HG03457 (cell line): ENCODE measurements around the gene KIF11.

Source experiments
- ATAC-seq: cut with Tn5 transposase; IDR thresholded peaks from one replicate; pipeline ENCODE4 v1.9.1; 2021; ENCODE audit warnings: moderate number of reproducible peaks; ENCODE audit not compliant: unreplicated experiment

KIF11 gene

DNA sequence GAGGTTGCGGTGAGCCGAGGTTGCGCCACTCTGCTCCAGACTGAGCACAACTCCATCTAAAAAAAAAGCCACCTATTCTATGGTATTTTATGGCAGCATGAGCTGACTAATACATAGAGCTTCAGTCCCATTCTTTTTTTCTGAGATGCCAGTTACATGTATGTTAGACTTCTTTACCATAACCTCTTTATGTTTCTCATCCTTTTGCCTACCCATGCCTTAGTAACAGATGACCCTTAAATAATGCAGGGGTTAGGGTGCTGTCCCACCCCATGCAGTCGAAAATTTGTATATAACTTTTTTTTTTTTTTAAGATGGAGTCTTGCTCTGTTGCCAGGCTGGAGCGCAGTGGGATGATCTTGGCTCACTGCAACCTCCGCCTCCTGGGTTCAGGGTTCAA lies 74.1 kb downstream of the KIF11 start:
- no peak for ATAC-seq

DNA sequence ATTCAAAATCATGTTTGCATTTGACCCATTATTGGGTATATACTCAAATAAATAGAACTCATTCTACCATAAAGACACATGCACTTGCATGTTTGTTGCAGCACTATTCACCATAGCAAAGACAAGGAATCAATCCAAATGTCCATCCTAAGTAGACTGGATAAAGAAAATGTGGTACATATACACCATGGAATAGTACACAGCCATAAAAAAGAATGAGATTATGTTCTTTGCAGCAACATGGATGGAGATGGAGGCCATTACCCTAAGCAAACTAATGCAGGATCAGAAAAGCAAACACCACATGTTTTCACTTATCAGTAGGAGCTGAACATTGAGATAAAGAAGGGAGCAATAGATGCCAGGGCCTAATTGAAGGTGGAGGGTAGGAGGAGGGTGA lies 84.8 kb downstream of the KIF11 start:
- no peak for ATAC-seq

DNA sequence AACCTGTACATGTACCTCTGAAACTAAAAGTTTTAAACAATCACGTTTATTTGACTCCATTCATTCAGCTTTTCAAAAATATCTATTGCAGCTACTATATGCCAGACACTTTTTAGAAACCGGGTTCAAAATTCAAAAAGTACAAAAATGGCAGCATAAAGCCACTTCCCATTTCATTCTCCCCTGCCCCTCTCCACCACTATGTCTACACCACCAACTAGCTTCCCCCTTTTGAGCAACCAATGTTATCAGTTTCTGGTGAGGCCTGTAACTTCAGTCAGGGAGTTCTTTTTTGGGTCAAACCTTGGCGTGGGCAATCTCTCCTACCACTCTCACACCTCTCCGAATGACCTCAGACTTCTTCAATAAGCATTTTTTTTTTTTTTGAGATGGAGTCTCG lies 85.3 kb downstream of the KIF11 start:
- no peak for ATAC-seq

DNA sequence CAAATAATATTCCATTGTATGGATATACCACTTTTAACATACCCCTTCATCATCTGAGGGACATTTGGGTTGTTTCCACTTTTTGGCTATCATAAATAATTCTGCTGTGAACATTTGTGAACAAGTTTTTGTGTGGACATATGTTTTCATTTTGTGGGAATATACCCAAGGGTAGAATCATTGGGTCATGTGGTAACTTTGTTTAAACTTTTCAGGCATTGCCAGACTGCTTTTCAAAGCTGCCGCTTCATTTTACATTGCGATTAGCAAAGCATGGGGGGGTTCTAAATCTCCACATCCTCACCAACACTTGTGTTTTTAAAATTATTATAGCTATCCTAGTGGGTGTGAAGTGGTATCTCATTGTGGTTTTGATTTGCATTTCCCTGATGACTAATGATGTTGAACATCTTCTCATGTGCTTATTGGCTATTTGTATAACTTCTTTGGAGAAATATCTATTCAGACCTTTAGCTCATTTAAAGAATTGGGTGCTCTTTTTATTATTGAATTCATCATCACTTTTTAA lies 88.4 kb downstream of the KIF11 start:
- no peak for ATAC-seq

DNA sequence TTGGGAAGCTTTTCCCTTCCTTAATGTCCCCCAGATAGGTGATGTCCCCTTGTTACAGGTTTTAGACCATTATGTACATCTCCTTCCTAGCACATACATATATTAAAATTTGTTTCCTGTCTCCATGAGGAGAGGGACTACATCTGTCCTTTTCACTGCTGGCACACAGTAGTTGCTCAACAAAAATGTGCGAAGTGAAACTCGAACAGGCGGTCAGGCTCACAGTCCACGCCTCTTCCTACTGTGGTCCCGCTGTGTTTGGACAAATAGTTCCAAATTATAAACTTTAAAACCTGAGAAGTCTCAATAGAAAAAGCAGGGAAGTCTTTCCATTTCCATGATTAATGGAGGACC lies 95.6 kb downstream of the KIF11 start:
- ATAC-seq = no peak

DNA sequence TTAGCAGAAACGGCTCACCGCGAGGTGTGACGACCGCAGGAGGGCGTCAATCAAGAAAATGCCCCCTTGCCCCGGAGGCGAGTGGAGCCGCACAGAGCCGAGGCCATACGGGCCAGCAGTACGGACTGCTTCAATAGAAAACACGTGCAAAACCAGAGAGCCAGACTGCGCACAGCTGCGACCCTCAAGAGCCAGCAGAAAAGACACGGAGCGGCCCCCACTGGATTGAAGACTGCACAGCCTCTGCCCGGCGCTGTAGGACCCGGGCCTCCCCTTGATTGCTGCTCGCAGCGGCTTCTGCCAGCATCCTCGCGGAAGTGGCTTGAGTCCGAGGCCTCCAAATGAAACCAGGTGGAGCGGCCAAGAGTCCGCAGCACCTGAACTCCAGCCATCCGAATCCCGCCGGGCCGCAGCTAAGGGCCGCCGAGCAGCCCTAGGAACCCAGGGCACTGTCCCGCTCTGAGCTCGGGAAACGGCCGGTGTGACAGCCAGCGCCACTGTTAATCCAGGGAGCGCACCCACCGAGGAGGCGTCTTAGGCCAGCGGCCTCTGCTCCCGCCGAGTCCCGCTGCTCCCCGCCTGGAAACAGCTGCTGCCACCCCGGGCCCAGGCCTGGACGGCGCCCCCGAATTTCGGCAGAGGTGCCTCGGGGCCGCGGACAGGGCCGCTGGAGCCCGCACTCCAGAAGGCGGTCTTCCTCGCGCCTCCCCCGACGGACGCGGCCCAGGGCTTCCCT lies 96.2 kb downstream of the KIF11 start:
- ATAC-seq = no peak

DNA sequence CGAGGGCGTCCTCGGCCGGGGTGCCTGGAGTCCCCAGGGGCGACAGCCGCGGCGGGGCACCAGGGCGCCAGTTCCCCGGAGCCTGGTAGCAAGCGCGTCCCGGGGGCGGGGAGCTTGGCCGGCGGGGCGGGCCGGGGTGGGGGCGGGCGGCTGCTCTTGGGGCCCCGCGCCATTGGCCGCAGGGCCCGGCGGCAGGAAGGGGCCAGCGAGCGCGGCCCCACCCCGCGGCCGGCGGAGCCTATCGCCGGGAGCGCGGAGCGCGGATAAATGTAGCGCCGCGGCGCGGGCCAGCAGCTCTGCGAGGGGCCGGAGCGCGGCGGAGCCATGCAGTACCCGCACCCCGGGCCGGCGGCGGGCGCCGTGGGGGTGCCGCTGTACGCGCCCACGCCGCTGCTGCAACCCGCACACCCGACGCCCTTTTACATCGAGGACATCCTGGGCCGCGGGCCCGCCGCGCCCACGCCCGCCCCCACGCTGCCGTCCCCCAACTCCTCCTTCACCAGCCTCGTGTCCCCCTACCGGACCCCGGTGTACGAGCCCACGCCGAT lies 96.8 kb downstream of the KIF11 start, which contains the start of gene HHEX:
HHEX (plus strand) TSS at position 293 of the 548 bp plus-strand sequence; CDS start at position 325, 32 bp downstream.
- ATAC-seq = no peak

DNA sequence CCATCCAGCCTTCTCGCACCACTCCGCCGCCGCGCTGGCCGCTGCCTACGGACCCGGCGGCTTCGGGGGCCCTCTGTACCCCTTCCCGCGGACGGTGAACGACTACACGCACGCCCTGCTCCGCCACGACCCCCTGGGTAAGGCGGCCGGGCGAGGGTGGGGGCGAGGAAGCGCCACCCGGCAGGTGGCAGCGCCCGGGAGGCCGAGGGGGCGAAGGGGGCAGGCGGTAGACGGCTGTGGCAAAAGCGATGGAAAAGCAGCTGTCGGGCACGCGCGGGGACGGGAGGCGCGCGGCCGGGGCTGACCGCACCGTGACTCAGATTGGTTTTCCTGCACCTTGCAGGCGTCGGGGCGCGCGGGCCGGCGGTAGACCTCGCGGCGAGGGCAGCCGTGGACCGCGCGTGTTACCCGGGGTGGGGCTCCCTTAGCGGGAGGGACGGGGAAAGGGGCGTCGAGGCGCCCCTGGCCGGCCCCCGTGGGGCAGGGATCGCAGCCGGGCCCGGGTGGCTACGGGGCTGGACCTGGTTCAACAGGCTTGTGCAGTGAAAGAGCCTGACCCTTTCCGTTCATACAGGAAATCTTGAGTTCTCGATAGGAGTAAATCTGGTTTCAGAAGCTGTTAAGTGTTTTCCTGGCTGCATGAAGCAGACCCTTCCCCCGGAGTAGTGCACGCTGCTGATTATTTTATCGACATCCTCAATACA lies 97.4 kb downstream of the KIF11 start:
- no peak for ATAC-seq

DNA sequence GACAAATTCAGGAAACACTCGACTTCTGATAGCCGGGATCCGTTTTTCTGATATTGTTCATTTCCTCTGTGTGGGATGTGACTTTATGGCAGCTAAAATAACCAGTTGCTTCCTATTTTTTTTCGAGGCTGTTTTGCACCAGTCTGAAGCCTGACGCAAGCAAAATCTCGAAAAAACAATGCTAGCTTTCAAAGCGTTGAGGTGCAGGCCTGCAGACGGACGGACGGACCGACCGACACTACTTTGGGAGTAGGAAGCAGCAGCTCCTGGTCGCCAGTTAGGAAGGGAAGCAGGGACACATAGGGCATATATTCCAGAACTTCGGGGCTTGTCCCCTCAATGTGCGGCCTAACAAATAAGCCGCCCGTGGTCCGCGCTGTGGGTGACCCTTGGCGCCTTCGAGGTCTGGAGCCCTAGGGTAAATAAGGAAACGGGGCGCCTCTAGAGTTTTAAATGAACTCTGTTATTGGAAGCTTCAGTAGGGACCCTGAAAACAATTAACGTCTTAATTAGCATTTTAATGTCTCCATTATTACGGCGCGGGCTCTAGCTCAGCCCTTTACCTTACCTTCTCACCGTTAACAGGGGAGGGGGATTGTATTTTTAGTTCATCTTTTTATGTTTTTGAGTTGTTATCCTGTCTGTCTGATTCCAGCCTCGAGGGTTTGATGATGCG lies 98.1 kb downstream of the KIF11 start:
- ATAC-seq = no peak

DNA sequence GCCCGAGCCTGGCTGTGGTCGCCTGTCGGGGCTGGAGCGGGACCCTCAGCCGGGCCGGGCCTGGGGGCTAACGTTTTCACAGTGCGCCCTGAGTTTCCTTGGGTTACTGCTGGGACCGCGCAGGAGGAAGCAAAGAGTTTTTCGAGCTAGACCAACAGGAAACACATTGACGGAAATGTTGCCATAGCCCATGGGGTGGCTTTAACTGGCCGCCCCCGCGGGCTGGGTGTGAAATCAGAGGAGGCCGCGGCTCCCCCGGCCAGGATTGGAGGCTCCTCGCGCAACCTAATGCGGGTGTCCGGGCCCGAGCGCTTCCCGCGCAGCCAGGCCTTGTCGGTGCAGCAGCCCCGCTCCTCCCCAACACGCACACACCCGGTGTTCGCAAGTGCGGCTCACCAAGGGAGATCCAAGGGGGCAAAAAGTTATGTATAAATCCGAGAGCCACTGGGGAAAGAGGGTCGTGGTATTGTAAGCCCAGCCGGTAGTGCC lies 98.7 kb downstream of the KIF11 start:
- no peak for ATAC-seq

DNA sequence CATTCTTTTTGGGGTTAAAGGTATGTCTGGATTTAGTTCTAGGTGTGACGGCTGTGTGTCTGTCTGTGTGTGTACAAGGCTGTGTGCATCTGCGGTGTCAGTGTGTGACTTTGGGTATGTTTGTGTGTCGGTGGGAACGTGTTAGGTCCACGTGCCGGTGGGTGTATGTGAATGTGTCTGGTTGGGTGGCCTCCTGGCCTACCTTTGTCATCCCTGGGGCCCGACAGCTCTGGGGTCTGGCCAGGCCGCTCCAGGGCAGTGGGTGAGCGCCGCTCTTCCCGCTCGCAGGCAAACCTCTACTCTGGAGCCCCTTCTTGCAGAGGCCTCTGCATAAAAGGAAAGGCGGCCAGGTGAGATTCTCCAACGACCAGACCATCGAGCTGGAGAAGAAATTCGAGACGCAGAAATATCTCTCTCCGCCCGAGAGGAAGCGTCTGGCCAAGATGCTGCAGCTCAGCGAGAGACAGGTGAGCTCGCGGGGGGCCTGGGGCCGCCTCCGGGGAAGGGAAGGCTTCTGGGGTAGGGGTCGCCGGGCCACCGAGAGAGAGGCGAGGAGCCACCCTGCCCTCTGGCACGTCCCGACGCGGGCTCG lies 99.2 kb downstream of the KIF11 start:
- no peak for ATAC-seq

DNA sequence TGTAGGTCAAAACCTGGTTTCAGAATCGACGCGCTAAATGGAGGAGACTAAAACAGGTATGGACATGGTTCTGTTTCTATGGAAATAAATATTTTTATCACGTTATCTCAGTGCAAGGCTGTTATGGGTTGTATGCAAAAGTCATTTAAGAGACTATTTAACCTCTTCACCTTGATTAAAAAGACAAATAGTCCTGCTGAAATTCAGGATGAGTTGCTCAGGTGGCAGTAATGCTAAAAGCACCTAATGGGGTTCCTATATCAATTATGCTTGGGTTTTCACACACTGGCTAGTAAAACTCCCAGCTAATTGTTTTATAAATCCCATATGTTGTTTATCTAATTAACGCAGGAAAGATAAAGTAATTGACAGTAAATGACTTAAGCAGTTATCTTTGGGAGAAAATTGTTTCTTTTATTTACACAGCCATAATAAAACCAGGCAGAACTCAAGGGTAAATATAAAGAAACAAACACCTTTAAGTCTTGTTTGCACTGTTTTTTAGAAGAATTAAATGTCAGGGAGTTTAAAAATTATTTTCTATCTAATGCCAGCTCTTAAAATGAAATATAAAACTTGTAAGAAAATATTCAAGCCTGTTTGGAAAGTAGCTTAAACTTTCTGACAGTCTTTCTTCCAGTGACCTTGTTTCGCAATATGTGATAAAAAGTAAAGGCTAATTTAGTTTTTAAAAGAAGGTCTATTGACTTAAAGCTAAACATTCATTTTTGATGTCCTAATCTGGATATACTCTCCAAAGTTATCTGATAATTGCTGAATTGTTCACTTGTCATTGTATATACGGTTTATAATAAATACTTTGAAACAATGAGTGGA lies 100.0 kb downstream of the KIF11 start:
- no peak for ATAC-seq

DNA sequence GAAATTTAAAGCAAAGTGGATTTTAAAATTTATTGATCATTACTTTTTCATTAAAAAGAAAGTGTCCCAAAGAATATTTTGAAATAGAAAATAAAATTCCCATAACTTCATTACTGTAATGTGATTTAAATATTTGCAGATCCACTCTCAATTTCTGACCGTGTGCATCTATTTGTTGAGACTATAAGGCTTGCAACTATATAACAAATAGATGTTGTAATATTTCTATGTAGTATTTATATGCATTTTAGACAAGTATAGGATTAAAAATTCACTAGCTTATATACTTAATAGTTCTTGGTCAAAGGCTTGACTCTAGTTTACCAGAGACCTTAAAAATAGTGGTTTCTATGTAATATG lies 100.6 kb downstream of the KIF11 start:
- ATAC-seq = no peak

DNA sequence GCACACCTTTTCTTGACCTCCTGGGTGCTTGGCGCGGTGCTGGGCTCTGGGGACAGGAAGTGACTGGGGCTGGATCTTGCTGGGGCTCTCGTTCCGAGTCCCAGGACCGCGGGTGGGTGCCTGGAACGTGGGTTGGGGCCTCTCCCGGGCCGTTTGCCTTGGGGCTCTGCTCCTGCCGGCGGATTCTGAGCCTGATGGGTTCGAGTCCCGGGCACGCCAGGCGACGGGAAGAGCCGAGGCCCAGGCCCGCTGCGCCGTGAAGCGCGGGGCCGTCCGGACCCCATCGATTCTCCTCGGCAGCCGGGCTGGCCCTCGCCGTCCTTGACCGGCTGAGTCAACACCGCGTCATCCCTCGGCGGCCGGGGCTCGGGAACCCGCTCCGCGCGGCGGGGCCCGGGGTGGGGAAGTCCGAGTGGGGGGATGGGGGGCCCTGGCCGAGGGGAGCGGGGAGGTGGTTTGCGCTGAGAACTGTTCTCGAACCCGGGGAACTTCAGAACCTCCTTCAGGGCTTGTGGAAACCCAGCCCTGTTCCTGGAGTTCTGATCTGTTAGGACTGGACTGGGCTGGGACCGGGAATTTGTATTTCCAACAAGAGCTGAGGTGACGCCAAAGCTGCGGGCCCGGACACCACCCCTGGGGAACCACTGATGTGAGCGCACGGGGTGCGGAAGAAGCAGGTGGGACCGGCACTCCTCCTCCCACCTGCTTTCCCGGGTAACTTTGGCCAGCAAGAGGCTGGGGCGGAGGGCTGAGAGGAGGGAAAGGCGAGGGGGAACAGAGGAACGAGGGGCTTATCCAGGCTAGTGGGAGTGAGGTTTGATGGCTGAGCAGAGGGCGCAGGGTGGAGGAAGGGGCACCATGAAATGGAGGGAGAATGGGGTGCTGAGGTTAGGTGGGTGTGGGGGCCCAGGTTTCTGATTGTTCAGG lies 103.0 kb downstream of the KIF11 start:
- ATAC-seq = no peak

DNA sequence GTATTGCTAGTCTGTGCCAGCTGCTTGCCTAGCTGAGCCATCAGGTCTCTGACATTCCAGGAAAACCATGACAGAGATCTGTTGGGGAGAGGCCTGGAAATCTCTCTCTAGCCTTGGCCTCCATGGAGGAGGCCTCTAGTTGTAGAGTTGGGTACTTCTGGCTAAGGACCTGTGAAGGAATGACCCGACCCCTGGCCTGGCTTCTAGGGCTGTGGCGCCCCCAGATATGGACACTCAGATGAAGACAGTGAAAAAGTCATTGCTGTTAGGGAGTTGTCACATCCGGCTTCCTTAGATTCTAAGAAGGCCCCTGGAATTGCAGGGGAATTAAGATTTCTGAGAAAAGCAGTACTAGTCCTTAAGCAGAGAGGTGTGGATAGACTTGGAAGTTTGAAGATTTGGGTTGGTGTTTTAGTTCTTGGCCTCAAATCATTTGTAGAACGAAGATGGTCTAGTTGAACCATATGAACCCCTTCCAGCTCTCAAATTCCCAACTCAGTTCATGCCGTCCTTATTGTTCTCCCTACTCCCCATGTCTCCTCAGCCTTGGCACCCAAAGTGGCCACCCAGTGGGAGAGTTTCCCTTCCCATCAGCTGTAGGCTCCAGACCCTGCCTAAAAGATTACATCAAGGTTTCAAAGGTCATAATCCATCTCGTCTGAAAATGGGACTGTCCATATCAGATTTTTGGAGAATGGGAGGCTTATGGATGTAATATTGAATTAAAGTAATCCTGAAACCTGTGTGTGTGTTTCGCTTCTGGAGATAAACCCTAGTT lies 103.9 kb downstream of the KIF11 start:
- no peak for ATAC-seq

DNA sequence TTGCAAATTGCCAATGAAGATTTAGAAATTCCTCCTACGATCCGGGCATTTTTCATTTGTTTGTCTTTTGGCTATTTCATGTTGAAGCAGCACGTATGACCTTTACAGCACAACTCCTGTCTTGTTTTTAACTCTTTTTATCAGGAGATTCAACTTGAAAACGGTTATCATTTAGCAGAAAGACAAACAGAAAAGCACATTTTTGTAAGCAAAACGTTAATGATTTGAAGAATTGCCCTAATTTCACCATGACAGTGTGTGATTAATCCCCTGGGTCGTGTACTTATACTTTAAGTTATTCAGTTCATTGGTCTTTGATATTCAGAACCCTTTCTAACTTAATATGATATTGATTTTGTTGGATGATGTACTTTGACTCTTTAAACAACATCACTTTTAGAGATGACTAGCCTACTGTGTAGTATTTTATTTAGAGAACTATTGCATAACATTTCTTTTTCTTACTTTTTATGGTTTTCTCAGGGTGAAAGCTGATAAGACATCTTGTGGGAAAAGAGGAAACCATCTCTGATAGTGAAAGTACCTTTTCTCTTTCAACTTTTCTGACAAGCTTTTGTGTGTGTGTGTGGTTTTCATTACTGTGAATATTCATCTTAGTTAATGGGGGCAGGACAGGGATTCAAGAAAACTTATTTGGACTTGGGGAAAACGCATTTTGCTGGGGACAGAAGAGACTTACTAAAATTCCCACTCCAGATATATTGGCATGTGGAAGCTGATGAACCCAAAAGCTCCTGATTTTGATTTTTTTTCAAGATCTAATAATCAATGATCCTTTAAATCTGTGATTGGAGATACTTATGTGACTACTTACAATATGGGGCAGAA lies 105.0 kb downstream of the KIF11 start:
- no peak for ATAC-seq

DNA sequence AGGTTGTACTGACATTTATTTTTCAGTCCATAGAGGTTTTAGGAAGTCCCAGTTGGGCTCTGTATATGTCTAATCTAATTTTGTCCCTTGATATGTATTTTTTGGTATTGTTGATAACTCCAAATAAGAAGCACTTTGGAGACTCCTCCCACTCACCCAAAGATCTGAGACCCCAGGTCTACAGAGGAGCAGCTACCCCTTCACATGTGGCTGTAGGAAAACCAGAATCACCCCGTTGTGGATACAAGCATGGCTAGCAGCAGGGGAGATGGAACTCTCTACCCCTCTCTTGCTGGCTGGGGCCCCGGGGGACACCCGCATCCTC lies 106.2 kb downstream of the KIF11 start:
- no peak for ATAC-seq
